Ascending aorta (tissue), 2 donors: ENCODE data around the gene LTBP3. TPM values are rescaled to one million over a fixed set of nuclear protein-coding genes. Genes with fewer than 3 reads are reported as not detected.

Source experiments
- DNase-seq, 2 donors: peaks; one replicate each; pipeline ENCODE4 v3.0.0-alpha.2; 2019; ENCODE audit warnings: low spot score in 2 of 2
- H3K27ac ChIP-seq, 2 donors: fragments of 200-600 bp; sonication (generic); one replicate each; pipeline ENCODE4 v1.5.1; 2016 to 2017; ENCODE audit warnings: mild to moderate bottlenecking in 1 of 2
- H3K27me3 ChIP-seq: fragments of 200-600 bp; sonication (generic); one replicate; pipeline ENCODE4 v1.5.1; 2017
- H3K36me3 ChIP-seq, 2 donors: fragments of 200-600 bp; sonication (generic); one replicate each; pipeline ENCODE4 v1.5.1; 2016
- H3K4me1 ChIP-seq, 2 donors: fragments of 200-600 bp; sonication (generic); one replicate each; pipeline ENCODE4 v1.5.1; 2016 to 2017; ENCODE audit warnings: mild to moderate bottlenecking in 1 of 2
- H3K4me3 ChIP-seq, 2 donors: fragments of 200-600 bp; sonication (generic); one replicate each; pipeline ENCODE4 v1.5.1; 2016 to 2017; ENCODE audit warnings: mild to moderate bottlenecking in 1 of 2
- H3K9me3 ChIP-seq, 2 donors: fragments of 200-600 bp; sonication (generic); one replicate each; pipeline ENCODE4 v1.5.1; 2016
- CTCF ChIP-seq, 3 experiments: fragments of 200-600 bp in 2 of 3; fragments of 450-650 bp in 1 of 3; sonication (generic) in 2 of 3; IDR thresholded peaks; one replicate each; pipeline ENCODE4 v1.5.1; 2016 to 2019; ENCODE audit warnings: antibody characterized with exemption in 3 of 3, mild to moderate bottlenecking in 1 of 3, moderate library complexity in 1 of 3
- intact Hi-C: fragments of 100-400 bp; cut with DNase I; formaldehyde crosslinking; loops from one replicate; pipeline ENCODE4 v1.15.1; 2023
- total RNA-seq: library from RNA; depleted of rRNA; stranded (reverse); fragments of >200 nt; gene quantifications from one replicate; pipeline ENCODE4 v1.1.0, GENCODE V29; 2016

Gene LTBP3
- total RNA-seq, 1 donor from 2014 or later = 702 TPM

GRCh38 chr11:65557280-65558001, 718 bp downstream of the LTBP3 start:
- intact Hi-C loops = loop anchor here (1.0 to 5.0 kb wide), 3 partner anchors 13 to 105 kb away; partner anchors contain the start of genes RELA and ZNRD2
- peaks cover 26 to 68% of the 10 kb centered on the region in 2 donors for H3K4me1 ChIP-seq
- H3K27me3 ChIP-seq = no peaks in the 10 kb centered on the region
- no peak for TF ChIP-seq CTCF (IDR thresholded peaks at IDR 0.05)
- peaks cover 15 to 16% of the 10 kb centered on the region in 2 donors for H3K36me3 ChIP-seq
- H3K9me3 ChIP-seq = no peaks in the 10 kb centered on the region
- peak overlapping the region; percentile 79 to 82 for H3K4me3 ChIP-seq
- peak overlapping the region; percentile 97 to 99 for H3K27ac ChIP-seq
- no peak for DNase-seq

- Histone ChIP-seq H3K36me3 (peaks cover 21 to 23% of the 10 kb centered on the region in 2 donors), H3K27ac (peak overlapping the region; percentile 97 to 99), H3K4me1 (peaks cover 26 to 60% of the 10 kb centered on the region in 2 donors), H3K27me3 (no peaks in the 10 kb centered on the region), H3K9me3 (no peaks in the 10 kb centered on the region), H3K4me3 (peak overlapping the region; percentile 79 to 82)
- no peak for TF ChIP-seq CTCF (IDR thresholded peaks at IDR 0.05)
- intact Hi-C loops = loop anchor here (5.0 kb wide), 1 partner anchor 106 kb away; the partner anchor contains the start of gene RELA
- no peak for DNase-seq
Measured at GRCh38 chr11:65556470-65557279, 1.5 kb downstream of the LTBP3 start.

- peaks cover 21 to 53% of the 10 kb centered on the region in 2 donors for H3K4me1 ChIP-seq
- H3K27ac ChIP-seq = peak overlapping the region; percentile 97 to 99
- H3K9me3 ChIP-seq = no peaks in the 10 kb centered on the region
- peak overlapping the region in 1 of 2 donors; percentile 82 for H3K4me3 ChIP-seq
- H3K36me3 ChIP-seq = peaks cover 30 to 32% of the 10 kb centered on the region in 2 donors
- TF ChIP-seq CTCF (IDR thresholded peaks at IDR 0.05) = no peak
- no peaks in the 10 kb centered on the region for H3K27me3 ChIP-seq
- intact Hi-C loops = loop anchor here (5.0 kb wide), 1 partner anchor 107 kb away; the partner anchor contains the start of gene RELA
- peak in 1 of 2 donors; percentile 87 for DNase-seq
Measured at GRCh38 chr11:65555693-65556231, 2.4 kb downstream of the LTBP3 start.

- Histone ChIP-seq H3K4me3 (peak overlapping the region in 1 of 2 donors; percentile 82), H3K9me3 (no peaks in the 10 kb centered on the region), H3K4me1 (peaks cover 17 to 47% of the 10 kb centered on the region in 2 donors), H3K27me3 (no peaks in the 10 kb centered on the region), H3K27ac (peak overlapping the region; percentile 97 to 99), H3K36me3 (peaks cover 35 to 39% of the 10 kb centered on the region in 2 donors)
- DNase-seq = no peak
- intact Hi-C loops = loop anchor here (1.0 to 5.0 kb wide), 2 partner anchors 12 to 107 kb away; partner anchors contain the start of gene RELA
- TF ChIP-seq CTCF (IDR thresholded peaks at IDR 0.05) = no peak
Measured at GRCh38 chr11:65554842-65555430, 3.2 kb downstream of the LTBP3 start.
